IMR-90 (cell line): ENCODE data around the gene MYADML2.

ENCODE experiments used
- CTCF ChIP-seq: conservative IDR thresholded peaks from 2 replicates; pipeline ENCODE4 v1.5.1; 2012; ENCODE audit warnings: mild to moderate bottlenecking, low read depth, low read length, improper control_type of control experiment
- MAZ ChIP-seq: IDR thresholded peaks from 2 replicates; pipeline ENCODE4 v1.6.1; 2012; ENCODE audit warnings: low read depth, mild to moderate bottlenecking, low read length, improper control_type of control experiment, moderate library complexity, borderline replicate concordance
- POLR2A ChIP-seq: IDR thresholded peaks from 2 replicates; pipeline ENCODE4 v1.6.1; 2012; ENCODE audit warnings: mild to moderate bottlenecking, low read depth, low read length
- TF ChIP-seq, protein P1 (sequence below): fragments of 150-350 bp; IDR thresholded peaks from 2 replicates; pipeline ENCODE4 v1.6.1; 2017; ENCODE audit warnings: mild to moderate bottlenecking, antibody characterized with exemption, low read length, low read depth

DNA sequence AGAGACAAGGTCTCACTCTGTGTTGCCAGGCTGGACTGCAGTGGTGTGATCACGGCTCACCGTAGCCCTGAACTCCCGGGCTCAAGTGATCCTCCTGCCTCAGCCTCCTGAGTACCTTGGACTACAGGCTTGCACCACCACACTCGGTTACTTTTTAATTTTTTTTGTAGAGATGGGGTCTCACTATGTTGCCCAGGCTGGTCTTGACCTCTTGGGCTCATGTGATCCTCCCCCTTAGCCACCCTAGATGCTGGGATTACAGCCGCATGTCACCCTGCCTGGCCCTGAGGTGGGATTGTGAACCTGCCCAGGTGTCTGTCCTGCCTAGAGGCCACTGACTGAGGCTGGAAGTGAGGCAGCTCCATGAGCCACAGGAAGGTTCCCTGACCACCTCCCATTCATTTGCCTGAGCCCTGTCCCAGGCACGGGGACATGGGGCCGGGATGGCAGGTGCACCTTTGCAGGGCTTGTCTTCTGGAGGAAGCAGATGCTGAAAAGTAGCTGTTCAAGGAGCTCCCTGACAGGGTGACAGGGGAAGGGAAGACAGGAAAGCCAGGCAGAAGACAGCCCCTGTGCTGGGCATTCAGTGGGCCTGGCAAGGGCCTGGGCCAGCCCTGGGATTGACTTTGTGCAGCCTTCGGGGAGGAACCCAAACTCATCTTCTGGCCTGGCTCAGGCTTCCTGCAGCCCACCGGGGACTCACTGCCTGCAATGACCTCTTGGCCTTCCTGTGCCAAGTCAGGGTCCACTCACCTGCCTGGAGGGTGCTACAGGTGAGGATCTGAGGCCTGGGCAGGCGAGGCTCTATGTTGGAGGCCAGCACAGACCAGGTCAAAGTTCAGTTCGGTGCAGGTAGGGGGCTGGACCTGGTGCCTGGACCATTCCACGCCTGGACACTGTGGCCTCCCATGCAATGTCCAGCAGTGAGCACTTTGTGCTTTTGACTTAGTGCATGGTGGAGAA is 22.1 kb upstream of the MYADML2 start:
- no peak for TF ChIP-seq POLR2A
- TF ChIP-seq, protein P1, sequence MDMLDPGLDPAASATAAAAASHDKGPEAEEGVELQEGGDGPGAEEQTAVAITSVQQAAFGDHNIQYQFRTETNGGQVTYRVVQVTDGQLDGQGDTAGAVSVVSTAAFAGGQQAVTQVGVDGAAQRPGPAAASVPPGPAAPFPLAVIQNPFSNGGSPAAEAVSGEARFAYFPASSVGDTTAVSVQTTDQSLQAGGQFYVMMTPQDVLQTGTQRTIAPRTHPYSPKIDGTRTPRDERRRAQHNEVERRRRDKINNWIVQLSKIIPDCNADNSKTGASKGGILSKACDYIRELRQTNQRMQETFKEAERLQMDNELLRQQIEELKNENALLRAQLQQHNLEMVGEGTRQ = no peak
- no peak for TF ChIP-seq CTCF
- no peak for TF ChIP-seq MAZ
